Activated effector memory CD4-positive, alpha-beta T cell treated with anti-CD3 and anti-CD28 coated beads, Interleukin-2, amount 50 U/mL, for 16 hours (primary cell): ENCODE data around the gene ARSI.
"Not testable (repeated sequence)": the region's sequence is repeated elsewhere in the genome, so short reads cannot be mapped to it uniquely, and the experiment has no call there.

Experiments used
- DNase-seq: peaks from one replicate; pipeline ENCODE4 v3.0.0-alpha.2; 2020

Gene ARSI

DNA sequence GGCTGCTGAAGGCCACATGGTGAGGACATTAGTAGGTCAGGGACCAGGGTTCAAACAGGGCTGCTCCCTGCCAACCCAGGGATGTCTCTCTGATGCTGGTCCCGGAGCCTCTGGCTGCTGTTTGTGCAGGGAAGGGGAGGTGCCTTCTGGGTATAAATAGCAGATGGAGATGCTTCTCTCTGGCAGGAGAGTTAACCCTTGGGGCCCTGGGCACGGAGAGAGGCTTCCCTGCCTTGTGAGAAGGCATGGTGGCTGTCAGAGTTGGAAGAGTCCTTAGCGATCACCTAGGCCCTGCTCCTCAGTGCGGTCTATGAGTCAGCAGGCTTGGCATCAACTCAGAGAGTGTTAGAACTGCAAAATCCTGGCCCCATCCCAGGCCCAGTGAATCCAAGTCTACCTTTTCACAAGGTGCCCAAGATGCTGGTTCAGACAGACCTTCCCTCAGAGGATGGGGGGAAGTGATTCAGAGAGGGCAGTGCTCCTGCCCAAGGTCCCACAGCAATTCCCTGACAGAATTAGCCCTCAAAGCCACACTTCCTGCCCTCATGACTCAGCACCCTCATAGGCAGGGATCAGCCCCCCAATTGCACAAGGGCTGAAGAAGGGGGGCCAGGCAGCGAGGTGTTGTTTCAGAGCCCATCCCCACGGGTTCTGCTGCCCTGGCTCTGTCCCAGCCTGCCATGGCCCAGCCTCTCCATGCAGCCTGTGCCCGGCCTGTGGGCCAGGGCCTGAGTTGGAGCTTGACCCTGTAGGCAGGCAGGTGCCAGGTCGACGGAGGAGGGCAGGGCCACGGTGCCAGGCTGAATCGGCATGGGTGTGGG lies 38.7 kb downstream of the ARSI start:
- DNase-seq = no peak

DNA sequence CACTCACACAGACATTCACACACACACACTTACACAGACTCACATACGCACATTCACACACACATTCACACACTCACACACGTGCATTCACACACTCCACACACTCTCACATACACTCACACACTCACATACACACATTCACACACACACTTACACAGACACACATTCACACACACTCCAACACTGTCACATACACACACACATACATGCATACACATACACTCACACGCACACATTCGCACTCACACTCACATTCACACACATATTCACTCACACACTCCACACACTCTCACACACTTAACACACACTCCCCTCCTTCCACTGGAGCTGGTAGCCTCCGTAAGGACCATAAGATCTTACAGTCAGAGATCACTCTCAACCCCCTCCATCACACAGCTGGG lies 39.3 kb downstream of the ARSI start:
- DNase-seq = no peak

DNA sequence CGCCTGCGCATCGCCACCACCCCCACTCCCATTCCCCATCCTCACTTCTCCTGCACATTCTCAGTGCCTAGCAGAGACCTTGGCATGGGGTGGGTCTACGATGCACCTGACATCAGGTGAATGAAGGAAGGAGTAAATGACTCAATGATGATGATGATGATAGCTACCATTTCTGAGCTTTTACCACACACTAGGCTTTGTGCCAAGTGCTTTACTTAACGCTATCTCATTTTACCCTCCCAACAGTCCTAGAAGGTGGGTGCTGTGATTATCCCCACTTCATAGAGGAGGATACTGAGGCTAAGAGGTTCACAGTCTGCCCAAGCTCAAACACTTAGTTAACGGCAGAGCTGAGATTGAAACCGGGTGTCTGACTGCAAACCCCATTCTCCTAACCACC lies 40.2 kb downstream of the ARSI start:
- DNase-seq = no peak

DNA sequence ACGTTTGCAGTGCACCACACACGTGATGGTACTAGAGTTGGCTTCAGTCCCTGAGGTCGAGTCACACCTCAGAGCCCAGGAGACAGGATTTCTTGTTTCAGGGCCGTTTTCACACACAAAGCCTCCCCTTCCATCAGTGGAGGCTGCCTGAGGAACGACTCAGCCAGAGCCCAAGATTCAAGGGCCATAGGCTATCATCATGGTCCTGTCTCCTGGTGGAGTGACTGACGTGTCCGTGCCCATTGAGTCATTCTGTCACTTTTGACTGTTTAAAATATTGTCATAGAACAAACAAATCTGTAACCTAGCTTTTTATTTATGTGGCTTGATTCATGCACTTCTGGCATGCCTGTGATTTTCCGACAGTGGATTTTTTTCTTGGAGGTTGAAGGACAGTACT lies 41.5 kb downstream of the ARSI start:
- no peak for DNase-seq

DNA sequence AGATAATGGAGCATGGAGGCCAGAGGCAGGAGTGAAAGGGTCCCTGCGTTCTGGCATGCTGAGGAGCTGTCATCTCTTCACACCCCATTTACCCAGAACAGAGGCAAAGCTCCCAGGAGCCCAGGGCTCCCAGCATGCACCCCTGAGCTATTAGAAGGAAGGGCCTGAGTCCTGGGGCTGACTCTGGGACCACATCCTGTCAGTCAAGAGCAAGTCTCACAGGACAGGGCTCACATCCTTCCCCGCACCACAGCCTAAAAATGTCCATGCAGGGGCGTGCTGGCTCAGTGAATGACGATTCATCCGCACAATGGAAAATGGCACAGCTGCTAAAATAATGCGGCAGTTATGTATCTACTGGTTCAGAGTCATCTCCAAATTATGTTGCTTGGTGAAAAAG lies 44.6 kb downstream of the ARSI start:
- DNase-seq = no peak

DNA sequence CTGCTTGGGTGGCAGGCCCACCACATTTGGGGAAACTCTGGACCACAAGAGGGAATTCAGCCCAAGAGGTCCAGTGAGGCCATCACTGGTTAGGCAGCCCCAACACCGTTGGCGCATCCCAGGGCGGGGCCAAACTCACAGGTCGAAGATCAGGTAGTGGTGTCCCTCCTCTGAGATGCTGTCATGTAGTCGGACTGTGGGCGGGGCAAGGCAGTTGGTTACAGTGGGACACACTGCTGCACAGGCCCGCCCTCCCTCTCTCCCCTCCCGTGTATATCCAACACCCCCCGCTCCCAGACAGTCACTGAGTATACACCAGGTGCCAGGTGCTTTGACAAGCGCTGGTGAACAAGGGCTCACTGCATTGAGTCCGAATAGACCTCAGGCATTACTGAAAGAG lies 45.3 kb downstream of the ARSI start:
- DNase-seq = no peak

DNA sequence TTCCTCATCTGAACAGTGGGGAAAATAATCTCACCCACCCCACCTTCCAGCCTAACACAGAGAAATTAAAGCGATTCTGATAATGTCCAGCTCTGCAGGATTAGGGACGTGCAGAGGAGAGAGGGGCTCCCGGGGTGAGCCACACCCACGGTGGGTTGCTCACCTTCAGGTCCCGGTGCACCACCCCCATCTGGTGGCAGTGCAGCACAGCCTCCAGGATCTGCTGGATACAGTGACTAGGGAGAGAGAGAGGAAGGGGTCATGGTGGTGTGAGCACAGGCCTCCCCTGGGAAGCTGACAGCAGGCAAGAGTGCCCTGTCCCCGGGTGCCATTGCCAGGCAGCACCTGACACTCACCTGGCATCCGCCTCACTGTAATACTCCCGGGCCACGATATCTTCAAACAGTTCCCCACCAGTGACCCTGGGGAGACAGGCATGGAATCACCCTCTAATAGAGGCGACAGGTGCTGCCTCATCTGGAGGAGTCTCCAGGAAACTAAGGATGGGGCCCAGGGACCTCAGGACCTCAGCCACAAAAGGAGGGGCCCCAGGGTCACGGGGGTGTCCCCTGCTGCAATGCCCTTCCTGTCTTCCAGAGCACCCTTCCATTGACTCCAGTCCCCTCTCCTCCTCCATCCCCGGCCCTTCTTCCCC lies 46.2 kb downstream of the ARSI start:
- no peak for DNase-seq

DNA sequence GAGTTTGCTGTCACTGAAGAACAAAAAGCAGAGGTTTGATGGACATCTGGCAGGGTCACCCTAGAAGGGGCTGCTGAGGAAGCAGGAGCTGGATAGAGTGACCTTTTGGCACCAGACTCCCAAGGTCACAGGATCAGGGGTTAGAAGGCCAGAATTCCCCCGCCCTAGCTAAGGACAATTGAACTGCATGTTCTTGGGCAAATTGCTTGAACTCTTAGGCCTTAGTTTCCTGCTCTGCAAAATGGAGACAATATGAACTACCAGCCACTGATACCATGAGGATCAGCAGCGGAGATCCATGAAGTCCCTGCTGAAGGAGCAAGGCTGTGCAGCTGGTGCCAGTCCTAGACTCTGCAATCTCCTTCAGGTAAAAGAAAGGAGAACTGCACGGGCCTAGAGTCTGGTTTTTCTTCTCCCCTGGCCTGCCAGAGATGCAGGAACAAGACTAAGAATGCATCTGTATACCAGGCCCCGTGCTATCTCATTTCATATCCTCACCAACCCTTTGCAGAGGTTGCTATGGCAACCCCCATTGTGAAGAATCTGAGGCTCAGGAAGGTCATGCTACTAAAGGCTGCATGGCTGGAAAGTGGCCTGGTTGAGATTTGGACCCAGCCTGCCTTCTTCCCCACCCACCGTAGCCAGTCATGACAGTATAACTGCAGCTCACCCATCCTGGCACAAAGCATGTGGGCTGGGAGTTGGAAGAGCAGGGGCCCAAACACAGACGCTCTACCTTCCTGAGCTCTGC lies 46.9 kb downstream of the ARSI start:
- no peak for DNase-seq

DNA sequence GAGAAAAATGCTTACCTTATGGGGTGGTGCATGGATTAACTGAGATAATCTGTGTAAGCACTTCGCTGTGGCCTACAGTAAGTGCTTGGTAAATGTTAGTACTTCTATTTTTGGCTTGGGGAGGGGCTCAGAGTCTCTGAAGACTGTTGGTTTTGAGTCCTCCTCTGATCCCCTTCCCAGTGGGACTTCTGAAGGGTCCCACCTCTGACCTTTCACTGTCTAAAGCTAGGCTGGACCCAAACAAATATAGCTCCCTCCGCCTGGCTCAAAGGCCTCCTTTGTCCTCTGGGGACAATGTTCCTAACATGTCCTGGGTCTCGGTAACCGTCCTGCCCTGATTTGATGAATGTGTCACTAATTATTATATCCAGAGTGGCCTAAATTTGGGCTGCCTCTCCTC lies 47.9 kb downstream of the ARSI start:
- DNase-seq = no peak

DNA sequence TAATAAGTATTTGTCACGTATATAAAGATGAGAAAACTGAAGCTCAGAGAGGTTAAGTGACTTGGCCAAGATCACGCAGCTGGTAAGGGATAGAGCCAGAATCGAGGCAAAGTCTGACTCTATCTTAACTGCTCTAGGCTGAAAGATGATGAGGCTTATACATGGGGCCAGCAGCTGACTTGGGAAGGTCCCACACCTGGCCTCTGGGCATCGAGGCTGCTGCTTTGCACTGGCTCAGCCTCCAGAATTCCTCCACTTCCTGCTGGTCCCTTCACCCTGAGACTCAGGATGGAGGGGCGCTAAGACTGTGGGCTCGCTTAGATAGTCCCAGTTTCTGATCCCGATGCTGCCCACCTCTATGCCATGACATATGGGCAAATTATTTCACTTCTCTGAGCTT lies 48.3 kb downstream of the ARSI start:
- no peak for DNase-seq

DNA sequence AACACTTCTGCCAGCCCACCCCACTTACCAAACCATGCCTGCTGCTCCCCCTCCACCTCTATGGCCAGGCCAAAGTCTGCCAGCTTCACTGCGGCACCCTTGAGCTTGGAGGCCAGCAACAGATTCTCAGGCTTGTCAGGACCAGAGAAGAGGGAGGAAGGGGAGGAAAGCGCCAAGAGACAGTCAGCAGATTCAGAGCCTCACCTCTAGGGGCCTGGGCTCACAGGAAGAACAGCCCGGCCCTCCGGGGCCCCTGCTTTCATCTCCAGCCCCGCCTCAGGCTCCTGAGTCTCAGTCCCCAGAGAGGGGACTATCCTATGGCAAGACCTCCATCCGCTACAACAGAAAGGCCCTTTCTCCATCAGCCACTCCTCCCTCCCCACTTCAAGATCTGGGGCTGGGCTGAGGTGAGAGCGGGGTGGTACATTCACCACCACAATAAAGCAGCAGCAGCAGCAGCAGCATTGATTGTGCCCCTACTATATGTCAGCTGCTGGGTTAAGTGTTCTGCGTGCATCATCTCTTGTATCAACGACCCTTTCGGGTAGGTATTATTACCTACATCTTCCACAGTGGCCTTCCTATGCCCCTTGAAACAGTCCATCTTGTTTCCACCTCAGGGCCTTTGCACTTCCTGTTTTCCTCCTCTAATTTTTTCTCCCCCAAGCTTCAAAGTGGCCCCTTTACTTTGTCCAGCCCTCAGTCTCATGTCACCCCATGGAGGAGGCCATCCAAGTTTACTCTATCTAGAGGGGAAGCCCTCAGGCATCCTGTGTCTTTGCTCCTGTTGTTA lies 49.1 kb downstream of the ARSI start:
- no peak for DNase-seq

DNA sequence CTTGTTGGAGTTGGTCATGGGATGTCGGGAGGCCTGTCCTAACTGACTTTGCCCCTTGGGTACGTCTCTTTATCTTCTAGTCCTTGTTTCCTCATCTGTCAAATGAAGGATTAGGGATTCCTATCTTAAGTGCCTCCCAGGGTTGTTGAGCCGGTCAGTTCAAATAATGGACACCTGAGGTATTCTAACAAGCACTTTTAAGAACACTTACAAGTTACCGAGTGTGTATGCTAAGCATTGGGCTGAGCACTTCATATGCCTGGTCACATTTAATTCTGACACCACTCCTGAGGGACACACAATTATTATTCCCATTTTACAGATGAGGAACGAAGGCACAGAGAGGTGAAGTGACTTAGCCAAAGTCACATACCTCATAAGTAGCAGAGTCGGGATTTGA lies 50.2 kb downstream of the ARSI start:
- DNase-seq = no peak

DNA sequence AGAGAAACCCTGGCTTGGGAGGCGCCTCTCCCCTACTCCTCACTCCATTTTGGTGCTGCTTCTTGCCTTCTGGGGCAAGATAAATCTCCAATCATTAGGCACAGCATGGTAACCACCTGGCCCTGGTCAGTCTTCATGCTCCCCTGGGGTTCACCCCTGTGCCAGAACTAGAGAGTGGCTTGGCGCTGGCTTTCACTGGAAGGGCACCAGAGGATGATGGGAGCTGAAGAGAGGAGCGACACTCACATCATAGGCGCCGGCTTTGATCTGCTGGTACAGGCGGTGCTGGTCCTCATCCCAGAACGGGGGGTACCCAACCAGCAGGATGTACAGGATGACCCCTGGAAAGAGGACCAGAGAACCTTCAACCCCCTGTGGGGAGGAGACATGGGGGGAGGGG lies 51.2 kb downstream of the ARSI start:
- DNase-seq = no peak

DNA sequence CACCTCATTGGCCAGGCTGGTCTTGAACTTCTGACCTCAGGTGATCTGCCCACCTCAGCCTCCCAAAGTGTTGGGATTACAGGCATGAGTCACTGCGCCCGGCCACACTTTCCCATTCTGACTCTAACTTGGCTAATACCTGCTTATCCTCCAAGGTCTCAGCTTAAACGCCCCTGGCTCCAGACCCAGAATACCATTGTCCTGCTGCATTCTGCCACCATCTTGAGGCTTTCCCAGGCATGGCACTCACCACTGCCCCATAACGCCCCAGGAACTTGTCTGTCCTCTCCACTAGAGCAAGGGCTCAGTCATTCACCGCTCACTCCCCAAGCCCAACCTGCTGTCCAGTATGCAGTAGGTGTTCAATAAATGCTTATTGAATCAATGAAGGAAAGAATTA lies 53.0 kb downstream of the ARSI start:
- no peak for DNase-seq

DNA sequence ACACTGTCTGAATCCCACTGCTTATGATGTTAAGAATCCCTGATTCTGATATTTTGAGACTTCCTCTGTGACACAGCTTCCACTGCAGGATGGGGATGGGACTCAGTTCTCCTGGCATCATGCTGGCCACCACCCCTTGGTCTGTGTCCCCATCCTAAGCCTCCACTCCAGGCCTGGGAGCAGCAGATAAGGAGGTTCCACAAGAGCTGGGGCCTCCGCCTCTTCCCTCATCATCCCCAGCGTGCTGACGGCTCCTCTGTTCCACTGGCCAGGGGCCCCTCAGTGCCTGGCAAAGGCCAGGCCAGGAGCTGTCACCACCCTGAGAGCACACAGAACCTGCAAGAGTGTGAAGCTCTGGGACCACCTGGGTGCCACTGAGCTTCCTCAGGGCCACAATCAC lies 53.8 kb downstream of the ARSI start:
- no peak for DNase-seq

DNA sequence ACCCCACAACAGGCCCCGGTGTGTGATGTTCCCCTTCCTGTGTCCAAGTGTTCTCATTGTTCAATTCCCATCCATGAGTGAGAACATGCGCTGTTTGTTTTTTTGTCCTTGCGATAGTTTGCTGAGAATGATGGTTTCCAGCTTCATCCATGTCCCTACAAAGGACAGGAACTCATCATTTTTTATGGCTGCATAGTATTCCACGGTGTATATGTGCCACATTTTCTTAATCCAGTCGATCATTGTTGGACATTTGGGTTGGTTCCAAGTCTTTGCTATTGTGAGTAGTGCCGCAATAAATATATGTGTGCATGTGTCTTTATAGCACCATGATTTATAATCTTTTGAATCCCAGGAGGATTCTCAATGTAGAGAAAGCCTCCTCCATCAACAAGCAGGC lies 54.2 kb downstream of the ARSI start:
- not testable (repeated sequence) for DNase-seq

DNA sequence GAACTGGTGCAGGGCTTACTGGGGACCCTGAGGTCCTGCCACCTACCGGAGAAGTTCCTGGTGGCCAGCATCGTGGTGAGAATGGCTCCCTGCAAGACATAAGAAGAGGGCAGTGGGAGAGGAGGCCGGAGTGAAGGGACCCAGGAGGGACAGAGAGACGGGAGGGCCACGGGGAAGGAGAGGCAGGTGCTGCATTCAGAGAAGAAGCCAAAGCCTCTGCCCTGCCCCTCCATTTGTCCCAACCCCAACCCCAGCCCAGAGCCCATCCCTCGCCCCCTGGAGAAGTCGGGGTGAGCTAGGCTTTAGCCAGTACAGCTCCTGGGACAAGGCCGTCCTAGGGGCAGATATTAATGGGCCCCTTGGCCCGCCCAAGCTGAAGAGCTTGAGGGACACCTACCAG lies 55.0 kb downstream of the ARSI start:
- DNase-seq = no peak

DNA sequence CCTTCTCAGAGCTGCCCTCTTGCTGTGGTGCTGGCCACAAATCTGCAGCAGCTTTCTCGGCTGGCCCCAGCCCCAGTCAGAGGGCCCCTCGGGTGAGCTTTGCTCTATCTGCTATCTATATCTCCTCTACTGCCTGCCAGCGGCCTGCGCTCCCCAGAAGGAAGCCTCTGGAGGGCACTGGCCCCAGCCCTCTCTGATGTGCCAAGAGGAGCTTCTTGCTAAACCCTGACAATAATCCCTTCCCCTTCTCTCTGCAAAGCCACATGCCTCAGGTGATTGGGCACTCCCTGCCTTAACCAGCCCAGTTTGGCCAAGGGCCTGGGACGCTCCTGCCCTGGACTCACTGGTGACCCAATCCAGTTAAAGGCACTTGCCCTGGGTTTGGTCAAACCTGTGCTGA lies 55.9 kb downstream of the ARSI start:
- DNase-seq = no peak

DNA sequence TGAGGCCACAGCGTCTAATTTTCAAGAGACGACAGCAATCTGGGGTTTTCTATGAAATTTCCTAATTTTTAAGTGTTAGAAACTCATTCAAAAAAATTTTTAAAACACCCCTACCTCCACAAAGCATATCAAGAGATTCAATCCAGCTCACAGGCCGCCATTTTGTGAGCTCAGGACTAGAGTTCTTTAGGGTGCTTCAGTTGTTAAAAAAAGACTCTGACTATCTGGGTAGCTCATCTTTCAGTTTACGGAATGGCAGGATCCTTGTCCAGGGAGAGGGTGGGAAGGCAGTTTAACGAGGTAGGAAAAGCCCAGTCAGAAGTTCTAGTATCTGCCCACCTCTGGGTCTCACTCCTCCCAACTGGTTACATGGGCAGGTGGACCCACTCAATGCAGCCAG lies 56.3 kb downstream of the ARSI start:
- no peak for DNase-seq
